HG02571 (cell line): Measurements from ENCODE around the gene PSMB5.

Source experiments
- ATAC-seq: cut with Tn5 transposase; IDR thresholded peaks from one replicate; pipeline ENCODE4 v1.9.1; 2021; ENCODE audit warnings: mild to moderate bottlenecking, moderate library complexity; ENCODE audit not compliant: unreplicated experiment

PSMB5 gene

GRCh38 chr14:22995889-22996625 is 38.6 kb downstream of the PSMB5 start:
- ATAC-seq = no peak

DNA sequence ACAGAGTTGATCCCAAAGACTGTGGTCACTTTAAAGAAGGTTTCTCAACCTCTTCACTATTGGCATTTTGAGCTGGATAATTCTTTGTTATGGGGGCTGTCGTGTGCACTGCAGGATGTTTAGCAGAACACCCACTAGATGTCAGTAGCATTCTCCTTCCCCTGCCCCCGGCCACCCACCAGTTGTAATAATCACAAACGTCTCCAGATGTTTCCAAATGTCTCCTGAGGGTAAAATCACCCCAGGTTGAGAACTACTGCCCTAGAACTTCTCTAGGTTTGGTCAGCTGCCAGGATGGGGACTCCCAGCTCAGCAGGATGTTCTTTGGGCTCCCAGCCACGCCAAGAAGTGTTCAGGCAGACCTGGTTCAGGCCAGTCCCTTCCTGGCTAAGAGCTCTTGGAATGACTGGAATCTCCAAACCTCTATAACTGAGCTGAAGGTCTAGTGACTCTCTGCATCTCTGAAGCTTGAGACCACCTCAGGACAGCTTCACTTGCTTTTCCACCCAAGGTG is 39.9 kb downstream of the PSMB5 start:
- no peak for ATAC-seq

- no peak for ATAC-seq
These were observed 41.2 kb downstream of the PSMB5 start for GRCh38 chr14:22993517-22993916.

GRCh38 chr14:22991852-22992251 is 42.8 kb downstream of the PSMB5 start:
- no peak for ATAC-seq

- no peak for ATAC-seq
These were observed 47.4 kb downstream of the PSMB5 start for GRCh38 chr14:22987291-22987690.

DNA sequence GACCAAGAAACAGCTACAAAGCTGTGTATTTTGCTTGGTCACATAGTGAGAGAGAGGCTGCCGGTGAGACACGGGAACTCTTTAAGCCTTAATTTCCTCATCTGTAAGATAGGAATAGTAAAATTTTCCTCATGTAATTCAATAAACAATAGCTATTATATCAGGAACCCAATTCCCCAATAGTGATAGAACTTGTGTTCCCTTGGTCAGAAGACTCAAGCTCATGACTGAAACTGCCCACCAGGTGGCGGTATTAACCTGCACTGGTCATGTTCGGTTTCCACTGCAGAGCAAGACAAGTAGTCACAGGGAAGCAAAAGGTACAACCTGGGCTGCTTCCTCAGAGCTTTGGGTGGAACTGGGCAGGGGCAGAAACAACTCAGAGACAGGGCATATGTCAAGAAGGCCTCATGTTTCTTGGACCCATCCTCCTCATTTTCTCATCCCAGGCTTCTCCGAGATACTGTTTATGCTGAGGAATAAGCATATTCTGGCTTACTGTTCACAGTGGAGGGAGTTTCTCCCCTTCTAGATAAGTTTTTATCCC is 48.1 kb downstream of the PSMB5 start:
- no peak for ATAC-seq

- ATAC-seq = no peak
These were observed 48.7 kb downstream of the PSMB5 start for GRCh38 chr14:22985894-22986507.

GRCh38 chr14:22984959-22985658 is 49.6 kb downstream of the PSMB5 start:
- no peak for ATAC-seq

DNA sequence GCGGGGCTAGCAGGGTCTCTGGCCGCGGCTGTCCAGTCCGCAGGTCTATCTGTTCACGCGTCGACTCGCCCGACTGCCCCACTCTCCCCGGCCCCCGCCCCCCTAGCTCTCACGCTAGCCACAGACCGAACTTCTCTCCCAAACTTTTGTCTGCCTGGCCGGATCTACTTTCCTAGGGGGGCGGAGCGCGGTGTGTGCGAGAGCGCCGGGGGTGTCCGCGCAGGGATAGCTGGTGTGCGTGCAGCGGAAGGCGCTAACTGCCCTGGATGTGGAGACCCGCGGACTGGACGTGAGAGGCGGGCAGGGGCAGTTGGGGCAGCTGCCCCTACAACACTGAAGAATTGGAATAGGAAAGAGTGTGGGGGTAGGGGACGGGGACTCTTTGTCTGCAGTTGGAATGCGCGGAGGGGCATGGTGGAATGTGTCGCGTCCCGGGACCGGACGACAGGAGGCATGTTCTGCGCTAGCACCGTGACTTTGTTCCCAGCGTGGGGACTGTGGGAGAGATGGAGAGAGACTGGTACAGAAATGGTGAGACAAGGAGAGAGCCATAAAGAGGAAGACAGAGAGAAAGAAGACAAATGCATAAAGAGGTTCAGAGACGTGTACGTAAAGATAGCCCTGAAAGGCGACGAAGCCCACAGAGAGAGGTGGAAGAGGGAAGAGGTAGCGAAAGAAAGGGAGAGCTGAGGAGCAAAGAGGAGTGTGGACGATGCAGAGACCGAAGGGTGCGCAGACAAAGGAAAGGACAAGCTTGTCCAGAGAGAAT is 52.0 kb downstream of the PSMB5 start, which contains the start of gene AJUBA:
Gene AJUBA (minus strand): TSS at position 75 of the 769 bp plus-strand sequence. CDS start 285 bp downstream, outside the sequence.
- ATAC-seq = peak; percentile 44

GRCh38 chr14:22981876-22982476 is 52.7 kb downstream of the PSMB5 start:
- ATAC-seq = no peak

DNA sequence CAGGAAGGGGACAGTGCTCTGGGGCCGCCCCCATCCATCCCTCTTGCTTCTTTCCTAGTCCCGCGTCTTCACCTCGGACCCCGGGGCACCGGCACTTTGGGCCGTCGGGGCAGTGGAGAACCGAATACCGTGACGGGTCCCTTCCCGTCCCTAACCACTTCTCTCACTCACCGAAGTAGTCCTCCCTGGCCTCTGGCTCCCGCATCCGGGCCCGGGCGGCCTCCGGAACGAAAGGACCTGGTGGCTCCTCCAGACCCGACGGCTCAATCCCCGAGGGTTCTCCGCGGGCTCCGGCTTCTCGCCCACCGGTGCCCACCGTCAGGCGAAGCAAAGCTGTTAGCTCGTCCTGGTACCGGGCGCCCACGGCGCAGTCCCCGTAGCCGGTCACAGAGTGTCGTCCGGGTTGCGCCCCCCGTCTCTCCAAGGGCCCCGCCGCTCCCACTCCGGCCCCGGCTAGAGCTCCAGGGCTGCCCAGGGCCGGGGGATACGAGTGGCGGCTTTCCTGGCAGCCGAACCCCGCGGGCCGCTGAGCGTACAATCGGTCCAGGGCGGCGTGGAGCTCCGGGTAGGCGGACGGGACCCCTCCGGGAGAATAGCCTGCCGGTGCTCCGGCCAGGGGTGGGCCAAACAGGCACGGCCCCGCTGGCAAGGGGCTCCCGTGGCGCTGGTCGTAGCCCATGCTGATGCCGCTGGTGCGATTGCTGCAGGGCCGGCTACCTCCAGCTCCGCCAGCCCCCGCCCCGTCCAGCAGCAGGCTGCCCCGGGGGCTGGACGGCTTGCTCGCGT is 53.4 kb downstream of the PSMB5 start:
- ATAC-seq = no peak

- ATAC-seq = no peak
These were observed 54.0 kb downstream of the PSMB5 start for GRCh38 chr14:22980672-22981089.

GRCh38 chr14:22979748-22980392 is 54.8 kb downstream of the PSMB5 start:
- no peak for ATAC-seq

- no peak for ATAC-seq
These were observed 55.6 kb downstream of the PSMB5 start for GRCh38 chr14:22978981-22979671.

GRCh38 chr14:22978487-22978837 is 56.2 kb downstream of the PSMB5 start:
- no peak for ATAC-seq

GRCh38 chr14:22977684-22978486 is 56.8 kb downstream of the PSMB5 start:
- no peak for ATAC-seq

GRCh38 chr14:22977434-22977683 is 57.3 kb downstream of the PSMB5 start:
- ATAC-seq = no peak
